Tibial nerve (tissue), 4 donors: ENCODE results near the gene TMEM187.

Experiments
- EP300 ChIP-seq, 2 donors: sonication (generic); formaldehyde crosslinking; IDR thresholded peaks; one replicate each; pipeline ENCODE4 v1.6.1; 2017; ENCODE audit warnings: antibody characterized with exemption in 2 of 2, mild to moderate bottlenecking in 1 of 2
- POLR2A ChIP-seq, 2 donors: fragments of 450-650 bp; IDR thresholded peaks; one replicate each; pipeline ENCODE4 v1.6.1; 2017; ENCODE audit warnings: antibody characterized with exemption in 2 of 2, mild to moderate bottlenecking in 2 of 2, moderate library complexity in 2 of 2
- TF ChIP-seq, protein P1 (sequence below), 5 experiments: fragments of 200-600 bp in 3 of 5; fragments of 450-650 bp in 2 of 5; sonication (generic) in 3 of 5; IDR thresholded peaks; one replicate each; pipeline ENCODE4 v1.5.1; 2016 to 2019; ENCODE audit warnings: antibody characterized with exemption in 5 of 5, mild to moderate bottlenecking in 3 of 5, moderate library complexity in 2 of 5

DNA sequence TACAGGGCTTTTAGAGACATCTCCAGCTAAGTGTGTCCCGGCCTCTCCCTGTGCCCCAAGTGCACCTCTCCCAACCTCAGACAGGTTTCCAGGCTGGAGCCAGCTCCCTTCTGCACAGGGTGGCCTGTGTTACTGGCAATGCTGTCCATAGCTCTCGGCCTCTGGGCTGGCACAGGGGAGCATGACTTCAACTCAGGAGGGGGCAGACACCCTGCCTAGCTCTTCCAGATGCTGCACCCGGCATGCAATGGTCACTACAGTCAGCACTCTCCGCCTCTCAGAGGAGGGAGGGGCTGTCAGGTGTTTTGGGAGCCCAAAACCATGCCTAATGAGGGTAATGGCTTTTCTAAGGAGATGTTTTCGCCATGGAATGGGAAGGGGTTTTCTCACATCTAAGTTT, 49.6 kb downstream of the TMEM187 start:
- TF ChIP-seq, protein P1, sequence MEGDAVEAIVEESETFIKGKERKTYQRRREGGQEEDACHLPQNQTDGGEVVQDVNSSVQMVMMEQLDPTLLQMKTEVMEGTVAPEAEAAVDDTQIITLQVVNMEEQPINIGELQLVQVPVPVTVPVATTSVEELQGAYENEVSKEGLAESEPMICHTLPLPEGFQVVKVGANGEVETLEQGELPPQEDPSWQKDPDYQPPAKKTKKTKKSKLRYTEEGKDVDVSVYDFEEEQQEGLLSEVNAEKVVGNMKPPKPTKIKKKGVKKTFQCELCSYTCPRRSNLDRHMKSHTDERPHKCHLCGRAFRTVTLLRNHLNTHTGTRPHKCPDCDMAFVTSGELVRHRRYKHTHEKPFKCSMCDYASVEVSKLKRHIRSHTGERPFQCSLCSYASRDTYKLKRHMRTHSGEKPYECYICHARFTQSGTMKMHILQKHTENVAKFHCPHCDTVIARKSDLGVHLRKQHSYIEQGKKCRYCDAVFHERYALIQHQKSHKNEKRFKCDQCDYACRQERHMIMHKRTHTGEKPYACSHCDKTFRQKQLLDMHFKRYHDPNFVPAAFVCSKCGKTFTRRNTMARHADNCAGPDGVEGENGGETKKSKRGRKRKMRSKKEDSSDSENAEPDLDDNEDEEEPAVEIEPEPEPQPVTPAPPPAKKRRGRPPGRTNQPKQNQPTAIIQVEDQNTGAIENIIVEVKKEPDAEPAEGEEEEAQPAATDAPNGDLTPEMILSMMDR (IDR thresholded peaks at IDR 0.05): no peak
- TF ChIP-seq POLR2A (IDR thresholded peaks at IDR 0.05): no peak
- TF ChIP-seq EP300 (IDR thresholded peaks at IDR 0.05): no peak
